T-helper 2 cell (primary cell): Measurements from ENCODE around the gene KDM2B.

Experiments used
- DNase-seq, 5 experiments: peaks; one replicate each; pipeline versions ENCODE4 v3.0.0 to v3.0.0-alpha.2; 2012 to 2022

KDM2B gene

GRCh38 chr12:121455766-121456420 lies 124.9 kb downstream of the KDM2B start:
- no peak for DNase-seq

DNA sequence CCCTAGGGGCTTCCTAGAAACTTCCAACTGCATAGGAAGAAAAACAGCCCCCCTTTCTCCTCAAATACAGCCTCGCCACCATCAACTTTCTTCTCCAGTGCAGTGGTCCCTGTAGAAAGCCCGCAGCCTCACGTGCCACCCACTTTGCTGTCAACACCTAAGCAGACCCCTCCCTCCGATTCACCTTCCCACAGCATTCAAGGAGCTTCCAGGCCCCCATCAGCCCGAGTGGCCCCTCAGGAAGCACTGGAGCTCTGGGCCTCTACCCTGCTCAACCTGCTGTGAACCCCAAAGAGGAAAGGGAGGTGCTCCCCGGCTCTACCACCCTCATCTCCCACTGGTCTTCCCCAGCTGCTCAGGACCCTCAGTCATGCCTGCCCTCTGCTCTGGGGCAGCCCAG lies 125.9 kb downstream of the KDM2B start:
- no peak for DNase-seq

- no peak for DNase-seq
Observed at GRCh38 chr12:121453629-121454028, 127.2 kb downstream of the KDM2B start.

DNA sequence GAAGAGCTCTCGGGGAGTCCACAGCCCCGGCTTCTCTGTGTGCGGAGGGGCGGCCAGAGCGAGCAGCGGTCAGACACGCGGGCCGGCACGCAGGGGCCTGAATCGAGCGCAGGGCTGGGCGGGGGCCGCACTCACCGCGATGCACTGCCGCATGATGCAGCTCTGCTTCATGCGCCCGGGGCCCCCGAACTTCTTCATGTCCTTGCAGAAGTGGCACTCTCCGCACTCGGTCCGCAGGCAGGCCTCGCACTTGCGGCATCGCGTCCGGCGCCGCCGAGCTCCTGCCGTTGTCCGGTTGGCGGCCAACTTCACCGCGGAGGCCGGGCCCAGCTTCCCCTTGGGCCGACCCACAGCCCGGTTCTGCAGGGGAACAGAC lies 127.8 kb downstream of the KDM2B start:
- DNase-seq: no peak

DNA sequence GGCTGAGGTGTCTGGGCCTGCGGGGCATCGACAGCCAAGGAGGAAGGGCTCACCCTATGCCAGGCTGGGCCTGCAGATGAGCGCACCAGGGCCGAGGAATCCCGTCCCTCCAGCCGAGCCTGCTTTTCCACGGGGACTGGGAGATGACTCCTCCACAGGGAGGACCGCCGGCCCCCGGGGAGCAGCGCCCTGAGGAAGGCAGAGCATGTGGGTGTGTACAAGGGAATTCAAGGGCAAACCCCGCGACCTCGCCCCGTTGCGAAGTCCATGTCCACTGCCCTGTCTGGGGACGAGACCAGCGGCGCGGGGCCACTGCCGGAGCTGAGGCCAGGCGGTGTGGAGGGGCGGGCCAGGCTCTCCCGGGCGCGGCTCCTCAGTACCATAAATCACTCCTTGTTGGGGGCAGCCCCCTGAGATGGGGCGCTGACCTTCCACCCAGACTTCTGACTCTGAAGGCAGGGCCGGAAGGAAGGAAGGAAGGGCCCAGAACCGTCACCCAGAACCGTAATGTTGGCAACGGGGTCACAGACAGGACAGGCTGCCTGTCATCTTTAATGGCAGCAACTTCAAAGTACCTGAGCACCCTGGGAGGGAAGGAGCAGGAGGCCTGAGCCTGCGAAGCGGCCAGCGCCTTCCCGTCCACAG lies 128.4 kb downstream of the KDM2B start:
- DNase-seq: no peak

DNA sequence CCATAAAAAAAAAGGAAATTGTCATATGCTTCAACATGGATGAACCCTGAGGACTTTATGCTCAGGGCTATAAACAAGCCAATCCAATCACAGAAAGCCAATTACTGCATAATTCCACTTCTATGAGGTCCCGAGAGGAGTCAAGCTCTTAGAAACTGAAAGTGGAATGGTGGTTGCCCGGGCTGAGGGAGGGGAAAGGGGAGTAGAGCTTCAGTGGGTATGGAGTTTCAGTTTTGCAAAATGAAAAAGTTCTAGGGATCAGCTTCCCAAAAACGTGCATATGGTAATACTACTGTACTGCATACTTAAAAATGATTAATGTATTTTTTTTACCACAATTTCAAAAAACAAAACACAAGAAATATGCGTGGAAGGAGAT lies 128.9 kb downstream of the KDM2B start:
- DNase-seq: no peak

DNA sequence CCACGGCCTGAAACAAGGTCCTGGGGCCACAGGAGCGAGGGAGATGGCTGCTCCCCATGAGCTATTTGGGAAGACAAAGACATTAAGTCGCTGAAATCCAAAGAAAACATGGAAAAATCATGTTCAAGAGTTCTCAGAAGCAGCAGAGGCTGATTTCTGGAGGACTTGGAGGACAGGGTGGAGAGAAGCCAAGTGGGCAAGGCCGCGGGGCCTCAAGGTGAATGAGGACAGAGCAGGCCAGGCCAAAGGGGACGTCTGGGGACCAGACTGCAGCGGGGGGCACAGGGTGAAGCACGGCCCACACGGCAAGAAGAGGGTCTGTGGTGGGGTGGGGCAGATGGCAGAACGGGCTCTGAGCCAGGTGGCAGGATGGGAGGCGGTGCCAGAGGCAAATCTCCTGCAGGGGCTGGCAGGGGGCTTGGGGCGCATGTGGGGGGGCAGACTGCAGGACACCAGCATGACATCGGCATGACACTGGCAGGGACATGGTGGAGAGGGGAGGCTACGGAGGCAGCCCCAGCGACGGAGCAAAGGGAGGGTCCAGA lies 132.0 kb downstream of the KDM2B start:
- no peak for DNase-seq

- DNase-seq: no peak
Observed at GRCh38 chr12:121446750-121447149, 134.1 kb downstream of the KDM2B start.

DNA sequence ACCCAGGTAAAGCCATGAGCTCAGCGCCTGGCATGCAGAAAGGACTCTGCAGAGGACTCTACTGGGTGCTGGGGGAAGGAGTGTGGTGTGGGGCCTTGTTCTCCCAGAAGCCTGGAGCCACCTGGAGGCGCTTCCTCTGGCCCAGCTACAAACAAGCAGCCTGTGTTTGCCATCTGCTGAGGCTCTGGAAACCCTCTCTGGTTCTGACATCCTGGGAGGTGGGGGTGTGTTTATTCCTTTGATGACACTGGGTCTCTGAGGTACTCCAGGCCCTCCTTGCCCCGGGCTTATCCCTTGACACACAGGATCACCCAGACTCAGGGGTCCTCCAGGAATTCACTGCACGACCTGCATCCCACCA lies 136.0 kb downstream of the KDM2B start:
- DNase-seq: no peak

- no peak for DNase-seq
Observed at GRCh38 chr12:121443911-121444841, 136.6 kb downstream of the KDM2B start.

- peak in 4 of 5 experiments; percentile 21 to 64 (median 48) for DNase-seq
Observed at GRCh38 chr12:121443193-121443870, 137.5 kb downstream of the KDM2B start.

- DNase-seq: no peak
Observed at GRCh38 chr12:121442028-121442948, 138.5 kb downstream of the KDM2B start.

DNA sequence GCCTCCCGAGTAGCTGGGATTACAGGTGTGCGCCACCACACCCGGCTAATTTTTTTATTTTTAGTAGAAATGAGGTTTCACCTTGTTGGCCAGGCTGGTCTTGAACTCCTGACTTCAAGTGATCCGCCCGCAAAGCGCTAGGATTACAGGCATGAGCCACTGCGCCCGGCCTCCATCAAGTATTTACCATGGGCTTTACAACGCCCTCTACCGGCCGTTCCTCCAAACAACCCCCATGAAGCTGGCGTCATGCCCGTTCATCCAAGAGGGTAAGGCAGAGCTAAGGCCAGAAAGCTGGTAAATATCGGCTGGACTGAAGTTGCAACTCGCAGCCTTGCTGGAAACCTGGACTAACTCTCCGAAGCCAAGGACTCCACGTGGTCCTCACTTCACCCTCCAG lies 139.3 kb downstream of the KDM2B start:
- no peak for DNase-seq

DNA sequence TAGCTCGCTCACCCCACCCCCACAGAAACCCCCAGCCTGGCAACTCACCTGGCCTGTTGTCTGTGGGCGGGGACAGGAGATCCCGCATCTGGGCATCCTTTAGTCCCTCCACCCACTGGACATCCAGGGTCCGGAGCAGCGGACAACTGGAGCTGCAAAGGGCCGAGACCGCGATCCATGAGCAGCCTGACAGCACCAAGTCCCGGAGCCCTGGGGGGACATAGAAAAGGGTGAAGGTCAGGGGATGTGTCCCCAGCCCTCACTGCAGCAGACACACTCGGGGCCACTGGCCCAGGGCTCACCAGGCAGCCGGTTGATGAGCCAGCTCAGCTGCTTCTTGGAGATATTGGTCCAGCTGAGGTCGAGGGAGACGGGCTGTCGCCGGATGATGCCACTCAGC lies 140.1 kb downstream of the KDM2B start:
- no peak for DNase-seq

DNA sequence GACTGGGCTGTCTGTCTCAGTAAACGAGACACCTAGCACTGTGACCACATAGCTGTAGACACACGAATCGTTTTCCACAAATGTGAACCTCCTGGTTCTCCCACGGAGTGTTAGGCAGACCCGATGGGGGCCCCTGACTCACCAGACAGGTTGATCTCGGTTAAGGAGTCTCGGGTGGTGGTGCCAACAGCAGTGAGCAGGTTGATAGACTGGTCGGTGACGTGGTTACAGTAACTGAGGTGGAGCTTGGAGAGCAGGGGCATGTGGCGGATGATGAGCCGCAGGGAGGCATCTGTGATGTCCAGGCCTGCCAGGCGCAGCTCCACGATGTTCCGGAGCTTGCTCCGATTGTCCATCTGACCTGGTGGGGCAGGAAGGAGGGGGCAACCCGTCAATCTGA lies 141.1 kb downstream of the KDM2B start:
- DNase-seq: no peak

GRCh38 chr12:121438905-121439304 lies 141.9 kb downstream of the KDM2B start:
- no peak for DNase-seq

- no peak for DNase-seq
Observed at GRCh38 chr12:121436706-121437105, 144.1 kb downstream of the KDM2B start.

GRCh38 chr12:121432740-121433480 lies 147.9 kb downstream of the KDM2B start:
- DNase-seq: no peak

DNA sequence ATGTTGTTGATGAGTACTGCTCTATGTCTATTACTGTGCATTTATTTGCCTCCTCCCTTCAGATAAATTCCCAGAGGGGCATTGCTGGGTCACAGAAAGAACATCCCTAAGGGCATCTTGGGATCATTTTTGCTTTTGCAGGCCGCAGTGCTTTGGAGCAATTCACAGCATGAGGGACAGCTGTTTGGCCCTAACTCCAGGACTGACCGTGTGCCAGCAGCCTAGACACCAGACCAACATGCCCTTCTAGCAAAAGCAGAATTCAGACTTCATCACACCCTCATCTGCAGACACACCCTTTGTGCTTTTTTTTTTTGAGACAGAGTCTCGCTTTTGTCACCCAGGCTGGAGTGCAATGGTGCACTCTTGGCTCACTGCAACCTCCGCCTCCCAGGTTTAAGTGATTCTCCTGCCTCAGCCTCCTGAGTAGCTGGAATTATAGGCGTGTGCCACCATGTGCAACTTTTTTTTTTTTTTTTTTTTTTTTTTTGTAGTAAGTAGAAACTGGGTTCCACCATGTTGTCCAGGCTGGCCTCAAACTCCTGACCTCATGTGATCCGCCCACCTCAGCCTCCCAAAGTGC lies 149.9 kb downstream of the KDM2B start:
- no peak for DNase-seq

GRCh38 chr12:121428883-121429282 lies 151.9 kb downstream of the KDM2B start:
- no peak for DNase-seq
